HL-60 (cell line): ENCODE data around the gene NAAA.
"Not testable (repeated sequence)": the region's sequence is repeated elsewhere in the genome, so short reads cannot be mapped to it uniquely, and the experiment has no call there.

ENCODE experiments used
- GABPA ChIP-seq: IDR thresholded peaks from 2 replicates; pipeline ENCODE4 v1.6.1; 2012; ENCODE audit warnings: low read depth
- POLR2AphosphoS5 ChIP-seq: IDR thresholded peaks from 2 replicates; pipeline ENCODE4 v1.6.1; 2012; ENCODE audit warnings: low read depth
- SPI1 ChIP-seq: IDR thresholded peaks from 2 replicates; pipeline ENCODE4 v1.6.1; 2012; ENCODE audit warnings: low read depth, mild to moderate bottlenecking, borderline replicate concordance
- TF ChIP-seq, protein P1 (sequence below): IDR thresholded peaks from one replicate; pipeline ENCODE4 v1.5.1; 2011; ENCODE audit warnings: low read length, control low read depth, inconsistent platforms; ENCODE audit not compliant: insufficient read depth

DNA sequence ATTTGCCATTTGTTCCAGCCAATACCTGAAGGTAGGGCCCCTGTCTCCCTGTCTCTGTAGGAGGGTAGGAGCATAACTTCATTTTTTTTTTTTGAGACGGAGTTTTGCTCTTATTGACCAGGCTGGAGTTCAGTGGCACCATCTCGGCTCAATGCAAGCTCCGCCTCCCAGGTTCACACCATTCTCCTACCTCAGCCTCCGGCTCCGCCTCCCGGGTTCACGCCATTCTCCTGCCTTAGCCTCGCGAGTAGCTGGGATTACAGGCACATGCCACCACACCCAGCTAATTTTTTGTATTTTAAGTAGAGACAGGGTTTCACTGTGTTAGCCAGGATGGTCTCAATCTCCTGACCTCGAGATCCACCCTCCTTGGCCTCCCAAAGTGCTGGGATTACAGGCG, 15.9 kb downstream of the NAAA start:
- TF ChIP-seq, protein P1, sequence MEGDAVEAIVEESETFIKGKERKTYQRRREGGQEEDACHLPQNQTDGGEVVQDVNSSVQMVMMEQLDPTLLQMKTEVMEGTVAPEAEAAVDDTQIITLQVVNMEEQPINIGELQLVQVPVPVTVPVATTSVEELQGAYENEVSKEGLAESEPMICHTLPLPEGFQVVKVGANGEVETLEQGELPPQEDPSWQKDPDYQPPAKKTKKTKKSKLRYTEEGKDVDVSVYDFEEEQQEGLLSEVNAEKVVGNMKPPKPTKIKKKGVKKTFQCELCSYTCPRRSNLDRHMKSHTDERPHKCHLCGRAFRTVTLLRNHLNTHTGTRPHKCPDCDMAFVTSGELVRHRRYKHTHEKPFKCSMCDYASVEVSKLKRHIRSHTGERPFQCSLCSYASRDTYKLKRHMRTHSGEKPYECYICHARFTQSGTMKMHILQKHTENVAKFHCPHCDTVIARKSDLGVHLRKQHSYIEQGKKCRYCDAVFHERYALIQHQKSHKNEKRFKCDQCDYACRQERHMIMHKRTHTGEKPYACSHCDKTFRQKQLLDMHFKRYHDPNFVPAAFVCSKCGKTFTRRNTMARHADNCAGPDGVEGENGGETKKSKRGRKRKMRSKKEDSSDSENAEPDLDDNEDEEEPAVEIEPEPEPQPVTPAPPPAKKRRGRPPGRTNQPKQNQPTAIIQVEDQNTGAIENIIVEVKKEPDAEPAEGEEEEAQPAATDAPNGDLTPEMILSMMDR: not testable (repeated sequence)
- not testable (repeated sequence) for TF ChIP-seq GABPA, SPI1, POLR2AphosphoS5
